ENCODE data around the gene TLDC2. TPM values are rescaled to one million over a fixed set of nuclear protein-coding genes. Genes with fewer than 3 reads are reported as not detected.

The TLDC2 gene
- total and polyA plus RNA-seq, 2 of the 8 experiments (the other 6 are each of a cell fraction or from before 2014, with no cell fraction given), result 0.29 to 0.34 TPM

DNA sequence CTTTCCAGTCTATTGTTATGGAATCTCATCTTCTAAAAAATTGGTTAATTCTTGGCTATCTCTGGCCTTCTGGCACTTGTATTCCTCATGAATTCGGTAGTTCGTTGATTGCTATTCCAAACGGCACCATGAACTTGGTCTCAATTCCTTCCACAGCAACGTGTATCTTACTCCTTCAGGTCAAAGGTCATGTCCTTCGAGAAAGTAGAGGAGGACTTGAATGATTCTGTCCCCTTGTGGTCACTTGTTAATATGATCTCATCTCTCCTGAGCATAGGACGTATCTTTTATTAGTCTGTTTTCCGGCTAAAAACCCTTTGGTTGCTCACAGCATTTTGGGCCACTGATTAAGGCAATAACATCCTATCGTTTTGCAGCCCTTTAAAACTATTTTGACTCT, 9.4 kb downstream of the TLDC2 start:
- no peak overlapping the region for H2AK5ac ChIP-seq (ENCODE audit: low read depth, low read length)
- H3K56ac ChIP-seq (replicated peaks; ENCODE audit: insufficient read length, low read depth, low read length), result no peak overlapping the region
- no peaks in the 10 kb centered on the region for H3K9me3 ChIP-seq (ENCODE audit: insufficient read depth in 2 of 2, low read depth in 1 of 2, low read length in 1 of 2)
- H4K20me1 ChIP-seq (replicated peaks in 1 of 2; ENCODE audit: control insufficient read depth in 1 of 2, insufficient read depth in 2 of 2, low read length in 2 of 2), result no peaks in the 10 kb centered on the region
- TF ChIP-seq RAD21 (IDR thresholded peaks at IDR 0.05 in 1 of 2, conservative IDR thresholded peaks at IDR 0.05 in 1 of 2; ENCODE audit: low read depth in 2 of 2, low read length in 2 of 2) (peak; percentile 28 to 29; a peak in 2 of 4 replicates), RFX5 (IDR thresholded peaks at IDR 0.05; ENCODE audit: borderline replicate concordance, low read depth, low read length) (no peak), RBBP5 (IDR thresholded peaks at IDR 0.05; ENCODE audit: borderline replicate concordance, low read depth, low read length) (no peak)
- TF ChIP-seq, protein P1, sequence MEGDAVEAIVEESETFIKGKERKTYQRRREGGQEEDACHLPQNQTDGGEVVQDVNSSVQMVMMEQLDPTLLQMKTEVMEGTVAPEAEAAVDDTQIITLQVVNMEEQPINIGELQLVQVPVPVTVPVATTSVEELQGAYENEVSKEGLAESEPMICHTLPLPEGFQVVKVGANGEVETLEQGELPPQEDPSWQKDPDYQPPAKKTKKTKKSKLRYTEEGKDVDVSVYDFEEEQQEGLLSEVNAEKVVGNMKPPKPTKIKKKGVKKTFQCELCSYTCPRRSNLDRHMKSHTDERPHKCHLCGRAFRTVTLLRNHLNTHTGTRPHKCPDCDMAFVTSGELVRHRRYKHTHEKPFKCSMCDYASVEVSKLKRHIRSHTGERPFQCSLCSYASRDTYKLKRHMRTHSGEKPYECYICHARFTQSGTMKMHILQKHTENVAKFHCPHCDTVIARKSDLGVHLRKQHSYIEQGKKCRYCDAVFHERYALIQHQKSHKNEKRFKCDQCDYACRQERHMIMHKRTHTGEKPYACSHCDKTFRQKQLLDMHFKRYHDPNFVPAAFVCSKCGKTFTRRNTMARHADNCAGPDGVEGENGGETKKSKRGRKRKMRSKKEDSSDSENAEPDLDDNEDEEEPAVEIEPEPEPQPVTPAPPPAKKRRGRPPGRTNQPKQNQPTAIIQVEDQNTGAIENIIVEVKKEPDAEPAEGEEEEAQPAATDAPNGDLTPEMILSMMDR (IDR thresholded peaks at IDR 0.05; ENCODE audit: control extremely low read depth in 1 of 3, insufficient read depth in 1 of 3, low read depth in 1 of 3, low read length in 3 of 3), result peak in 2 of 3 experiments; percentile 16 to 51; a peak in 2 of 4 replicates
- no peak overlapping the region for H4K8ac ChIP-seq (ENCODE audit: extremely low read depth, insufficient read depth, low read length)
- H2BK5ac ChIP-seq (ENCODE audit: low read depth, low read length), result no peak overlapping the region
- H3K4me2 ChIP-seq (ENCODE audit: insufficient read depth in 1 of 2, low read depth in 2 of 2, low read length in 2 of 2), result no peak overlapping the region
- H4K5ac ChIP-seq (ENCODE audit: insufficient read length, low read depth, low read length), result no peak overlapping the region
- DNase-seq (ENCODE audit: low read depth in 1 of 2, low spot score in 2 of 2) (no peak), FAIRE-seq (no peak)
- no peak overlapping the region for H3K27ac ChIP-seq (ENCODE audit: low read depth, low read length)
- ChIA-PET POLR2A (ENCODE audit: partially characterized antibody) (interaction anchor here (0.6 kb wide), 1 partner anchor 62 kb away, joined by 3 read pairs; no protein-coding TSS in a partner anchor), CTCF (ENCODE audit: partially characterized antibody) (interaction anchor here (0.8 to 4.4 kb wide), 14 partner anchors 12 to 140 kb away, joined by 3 to 26 read pairs (median 10); partner anchors contain the start of gene NDRG3)
- no peak overlapping the region for H3K4me3 ChIP-seq (ENCODE audit: extremely low read depth in 1 of 4, insufficient read depth in 2 of 4, low read depth in 3 of 4, low read length in 4 of 4)
- no peak overlapping the region for H2AFZ ChIP-seq (ENCODE audit: low read length)
- H3K79me1 ChIP-seq (ENCODE audit: low read depth, low read length), result no peaks in the 10 kb centered on the region
- no peak overlapping the region for H2BK120ac ChIP-seq (replicated peaks; ENCODE audit: low read depth, low read length)
- peaks cover 4 to 12% (median 7%) of the 10 kb centered on the region in 4 experiments for H3K4me1 ChIP-seq (replicated peaks in 1 of 4; ENCODE audit: control insufficient read depth in 3 of 4, insufficient read depth in 4 of 4, low read length in 3 of 4)
- no peak overlapping the region for H2BK15ac ChIP-seq (ENCODE audit: low read length)
- H2BK20ac ChIP-seq (ENCODE audit: low read length), result no peak overlapping the region
- no peak overlapping the region for H3K23ac ChIP-seq (ENCODE audit: insufficient read length)
- H3K9ac ChIP-seq (replicated peaks in 1 of 4; ENCODE audit: extremely low read depth in 1 of 4, low read depth in 3 of 4, low read length in 3 of 4), result no peak overlapping the region
- H3K14ac ChIP-seq (ENCODE audit: insufficient read length), result no peak overlapping the region
- H3K4ac ChIP-seq (replicated peaks; ENCODE audit: insufficient read length, low read depth, low read length), result no peak overlapping the region
- H3K36me3 ChIP-seq (ENCODE audit: control insufficient read depth in 2 of 4, insufficient read depth in 4 of 4, low read length in 3 of 4), result peaks cover 0 to 5% (median 0%) of the 10 kb centered on the region in 4 experiments; a peak in 1 of 8 replicates
- no peak overlapping the region for H3K18ac ChIP-seq (ENCODE audit: extremely low read depth, low read length)
- H3K23me2 ChIP-seq (ENCODE audit: low read depth, low read length), result no peaks in the 10 kb centered on the region; the same call in 1 of the 2 replicates
- no peaks in the 10 kb centered on the region; a peak in 1 of 7 replicates for H3K27me3 ChIP-seq (replicated peaks in 1 of 4; ENCODE audit: control insufficient read depth in 3 of 4, extremely low read depth in 1 of 4, insufficient read depth in 3 of 4, low read length in 3 of 4)
- no peaks in the 10 kb centered on the region for H3K79me2 ChIP-seq (ENCODE audit: control insufficient read depth in 1 of 2, insufficient read depth in 2 of 2, low read length in 2 of 2)
- WGBS, 2 experiments (ENCODE audit: extremely low coverage in 1 of 2, insufficient coverage in 1 of 2, insufficient read length in 1 of 2, insufficient replicate concordance in 2 of 2, low coverage in 1 of 2, low lambda C conversion rate in 2 of 2, missing lambda C conversion rate in 1 of 2), result 83% methylated on average over 8 of the region's 8 CpGs; no CpG with 5 or more reads in 1 of the 2 experiments
- H2BK12ac ChIP-seq (ENCODE audit: low read depth, low read length), result no peak overlapping the region
- H4K91ac ChIP-seq (replicated peaks; ENCODE audit: insufficient read length, low read length), result no peak overlapping the region

Data from H1 (cell line).